ENCODE data around the gene CA10. TPM values are rescaled to one million over a fixed set of nuclear protein-coding genes. Genes with fewer than 3 reads are reported as not detected.

CA10 gene
- total and polyA plus RNA-seq, 4 experiments from 2014 or later = 0.57 TPM; not detected in 3

DNA sequence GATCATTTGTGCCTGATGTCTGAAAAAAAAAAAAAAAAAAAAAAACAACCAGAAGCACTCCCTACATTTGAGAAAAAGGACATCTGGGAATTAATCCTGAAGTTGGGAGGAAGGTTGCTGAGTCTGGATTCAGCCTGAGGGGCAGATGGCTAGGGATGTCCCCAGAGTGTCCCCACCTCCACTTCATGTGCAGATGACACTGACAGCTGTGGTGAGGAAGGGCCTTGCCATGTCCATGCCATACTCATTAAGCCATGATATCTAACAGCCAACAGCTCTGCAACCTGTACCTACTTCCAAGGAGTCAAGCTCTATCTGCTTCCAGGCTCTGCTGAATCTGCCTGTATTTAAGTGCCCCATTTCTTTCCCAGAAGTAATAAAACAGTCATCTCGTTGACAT, 356.0 kb downstream of the CA10 start:
- H3K27me3 ChIP-seq (ENCODE audit: insufficient read depth, low read length) = no peaks in the 10 kb centered on the region
- H3K4me3 ChIP-seq (ENCODE audit: low read length in 2 of 2) = no peak overlapping the region
- Mint-ChIP-seq H3K27ac (no peak overlapping the region), H3K9me3 (peaks cover 0 to 5% (median 0%) of the 10 kb centered on the region in 8 donors), H3K36me3 (no peaks in the 10 kb centered on the region), H3K4me3 (no peak overlapping the region), H3K4me1 (peaks cover 0 to 2% (median 0%) of the 10 kb centered on the region in 4 donors), H3K27me3 (peaks cover 3 to 16% of the 10 kb centered on the region in 2 donors)
- no peaks in the 10 kb centered on the region for H3K36me3 ChIP-seq (ENCODE audit: insufficient read depth, low read length)
- no peak overlapping the region for H3K27ac ChIP-seq (ENCODE audit: low read depth, low read length)
- ChIA-PET CTCF (ENCODE audit: partially characterized antibody) (interaction anchor here (0.6 kb wide), 1 partner anchor 485 kb away, joined by 4 read pairs; no protein-coding TSS in a partner anchor), POLR2A (ENCODE audit: partially characterized antibody) (no interaction called here)
- no peak for DNase-seq
- no peaks in the 10 kb centered on the region for H3K9me3 ChIP-seq (ENCODE audit: control insufficient read depth in 1 of 2, low read length in 2 of 2)
- intact Hi-C loops (cut with micrococcal nuclease) = no loop called here
- H3K4me1 ChIP-seq (ENCODE audit: insufficient read depth, low read length) = no peaks in the 10 kb centered on the region

DNA sequence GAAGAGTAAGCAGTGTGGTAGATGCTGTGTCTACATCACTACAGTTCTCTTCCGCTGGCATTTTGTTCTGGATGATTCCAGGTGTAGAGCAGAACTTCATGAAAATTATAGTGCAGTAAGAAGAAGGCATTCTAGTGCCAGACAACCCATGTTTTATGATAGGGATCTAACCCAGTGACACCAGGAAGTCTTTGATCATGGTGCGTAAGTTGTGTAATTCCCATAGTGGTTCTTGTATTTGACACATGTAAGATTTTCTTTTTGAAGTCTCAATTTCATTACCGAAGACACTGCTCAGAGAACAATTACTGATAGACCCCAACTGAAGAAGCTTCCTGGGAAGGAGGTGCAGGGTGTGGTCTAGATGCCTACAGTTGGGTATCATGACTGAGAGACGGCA, 356.9 kb downstream of the CA10 start:
- H3K36me3 ChIP-seq (ENCODE audit: insufficient read depth, low read length) = no peaks in the 10 kb centered on the region
- no peak overlapping the region for H3K27ac ChIP-seq (ENCODE audit: low read depth, low read length)
- peaks cover 0 to 2% (median 0%) of the 10 kb centered on the region in 4 donors for H3K4me1 Mint-ChIP-seq
- H3K4me3 ChIP-seq (ENCODE audit: low read length in 2 of 2) = no peak overlapping the region
- ChIA-PET CTCF (ENCODE audit: partially characterized antibody) (no interaction called here), POLR2A (ENCODE audit: partially characterized antibody) (no interaction called here)
- no peak overlapping the region for H3K4me3 Mint-ChIP-seq
- peaks cover 0 to 3% (median 0%) of the 10 kb centered on the region in 8 donors for H3K9me3 Mint-ChIP-seq
- intact Hi-C loops (cut with micrococcal nuclease) = no loop called here
- H3K9me3 ChIP-seq (ENCODE audit: control insufficient read depth in 1 of 2, low read length in 2 of 2) = no peaks in the 10 kb centered on the region
- DNase-seq = peak in 1 of 5 donors; percentile 17
- H3K27ac Mint-ChIP-seq = no peak overlapping the region
- H3K27me3 ChIP-seq (ENCODE audit: insufficient read depth, low read length) = no peaks in the 10 kb centered on the region
- H3K4me1 ChIP-seq (ENCODE audit: insufficient read depth, low read length) = no peaks in the 10 kb centered on the region
- peaks cover 1 to 12% of the 10 kb centered on the region in 2 donors for H3K27me3 Mint-ChIP-seq
- no peaks in the 10 kb centered on the region for H3K36me3 Mint-ChIP-seq

DNA sequence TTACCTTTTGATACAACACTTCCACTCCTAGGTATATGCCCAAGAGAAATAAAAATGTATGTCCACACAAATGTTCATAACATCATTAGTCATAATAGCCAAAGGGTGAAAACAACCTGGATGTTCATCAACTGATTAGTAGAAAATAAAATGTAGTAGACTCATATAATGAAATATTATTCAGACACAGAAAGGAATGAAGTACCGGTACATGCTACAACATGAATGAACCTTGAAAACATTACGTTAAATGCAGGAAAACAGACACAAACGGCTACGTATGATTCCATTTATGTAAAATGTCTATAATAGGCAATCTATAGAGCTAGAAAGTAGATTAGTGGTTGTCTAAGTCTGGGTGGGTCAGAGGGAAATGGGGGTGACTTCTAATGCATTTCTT, 358.5 kb downstream of the CA10 start:
- ChIA-PET POLR2A (ENCODE audit: partially characterized antibody) (no interaction called here), CTCF (ENCODE audit: partially characterized antibody) (no interaction called here)
- Mint-ChIP-seq H3K4me3 (no peak overlapping the region), H3K27ac (no peak overlapping the region), H3K36me3 (no peaks in the 10 kb centered on the region), H3K4me1 (peaks cover 0 to 2% (median 0%) of the 10 kb centered on the region in 4 donors), H3K9me3 (peaks cover 0 to 3% (median 0%) of the 10 kb centered on the region in 8 donors), H3K27me3 (peaks cover 1 to 8% of the 10 kb centered on the region in 2 donors)
- Histone ChIP-seq H3K9me3 (ENCODE audit: control insufficient read depth in 1 of 2, low read length in 2 of 2) (no peaks in the 10 kb centered on the region), H3K4me1 (ENCODE audit: insufficient read depth, low read length) (no peaks in the 10 kb centered on the region), H3K27me3 (ENCODE audit: insufficient read depth, low read length) (no peaks in the 10 kb centered on the region), H3K36me3 (ENCODE audit: insufficient read depth, low read length) (no peaks in the 10 kb centered on the region), H3K27ac (ENCODE audit: low read depth, low read length) (no peak overlapping the region), H3K4me3 (ENCODE audit: low read length in 2 of 2) (no peak overlapping the region)
- DNase-seq = no peak
- intact Hi-C loops (cut with micrococcal nuclease) = no loop called here

DNA sequence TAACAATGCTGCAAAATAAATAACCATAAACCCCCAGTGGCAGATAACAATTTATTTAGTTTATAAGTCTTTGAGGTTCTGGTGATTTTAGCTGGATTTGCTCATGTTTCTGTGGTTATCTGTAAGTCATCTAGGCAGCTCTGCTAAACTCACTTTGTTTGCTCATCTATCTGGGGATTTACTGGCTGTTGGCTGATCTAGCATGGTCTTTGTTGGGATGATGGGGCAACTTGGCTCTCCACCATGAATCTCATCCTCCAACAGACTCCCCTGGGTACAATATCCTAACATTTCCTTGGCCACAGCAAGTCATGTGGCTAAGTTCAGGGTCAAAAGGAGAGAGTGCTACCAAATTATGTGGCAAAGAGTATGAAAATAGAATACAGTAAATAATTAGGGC, 359.3 kb downstream of the CA10 start:
- Mint-ChIP-seq H3K36me3 (no peaks in the 10 kb centered on the region), H3K4me3 (no peak overlapping the region), H3K27ac (no peak overlapping the region), H3K4me1 (peaks cover 0 to 2% (median 0%) of the 10 kb centered on the region in 4 donors), H3K27me3 (peaks cover under 1 to 8% of the 10 kb centered on the region in 2 donors), H3K9me3 (peaks cover 0 to 3% (median 0%) of the 10 kb centered on the region in 8 donors)
- H3K9me3 ChIP-seq (ENCODE audit: control insufficient read depth in 1 of 2, low read length in 2 of 2) = no peaks in the 10 kb centered on the region
- intact Hi-C loops (cut with micrococcal nuclease) = no loop called here
- ChIA-PET CTCF (ENCODE audit: partially characterized antibody) (no interaction called here), POLR2A (ENCODE audit: partially characterized antibody) (no interaction called here)
- no peak overlapping the region for H3K4me3 ChIP-seq (ENCODE audit: low read length in 2 of 2)
- no peak overlapping the region for H3K27ac ChIP-seq (ENCODE audit: low read depth, low read length)
- no peaks in the 10 kb centered on the region for H3K36me3 ChIP-seq (ENCODE audit: insufficient read depth, low read length)
- no peaks in the 10 kb centered on the region for H3K4me1 ChIP-seq (ENCODE audit: insufficient read depth, low read length)
- DNase-seq = no peak
- no peaks in the 10 kb centered on the region for H3K27me3 ChIP-seq (ENCODE audit: insufficient read depth, low read length)

DNA sequence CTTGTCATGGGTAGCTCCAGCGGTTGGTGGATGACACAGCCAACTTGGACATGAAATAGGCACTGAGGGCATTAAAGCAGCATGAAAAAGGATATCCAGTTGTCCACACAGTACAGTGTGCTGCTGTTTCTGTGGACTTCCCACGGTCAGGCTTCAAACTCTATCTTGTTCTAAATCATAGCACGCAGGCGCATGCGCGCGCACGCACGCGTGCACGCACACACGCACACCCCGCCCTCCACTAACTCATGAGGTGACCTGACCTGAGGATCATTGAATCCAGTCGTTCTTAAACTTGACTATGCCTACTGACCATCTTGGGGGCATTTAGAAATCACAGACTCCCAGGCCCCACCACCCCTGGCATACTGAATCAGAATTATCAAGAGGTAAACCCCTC, 361.4 kb downstream of the CA10 start:
- H3K27ac Mint-ChIP-seq = no peak overlapping the region
- no peak overlapping the region for H3K4me3 Mint-ChIP-seq

DNA sequence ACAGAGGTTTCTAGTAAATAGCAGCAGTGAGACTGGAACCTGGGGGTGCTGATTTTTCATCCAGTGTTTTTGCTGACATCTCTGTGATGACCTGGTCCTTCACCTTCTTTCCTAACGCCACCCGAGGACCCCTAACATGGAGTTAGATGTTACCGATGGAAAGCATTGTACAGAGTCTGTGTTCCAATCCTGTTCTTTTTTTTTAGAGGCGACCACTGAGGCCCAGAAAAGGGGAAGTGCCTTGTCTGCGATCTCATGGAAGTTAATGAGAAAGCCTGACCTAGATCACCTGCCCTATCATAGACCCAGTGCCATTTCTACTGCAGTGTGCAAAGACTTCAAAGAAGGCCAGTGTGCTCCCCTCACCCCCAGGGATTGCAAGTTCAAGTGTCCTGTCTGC, 362.5 kb downstream of the CA10 start:
- intact Hi-C loops (cut with micrococcal nuclease) = no loop called here
- Histone ChIP-seq H3K4me1 (ENCODE audit: insufficient read depth, low read length) (no peaks in the 10 kb centered on the region), H3K27ac (ENCODE audit: low read depth, low read length) (no peak overlapping the region), H3K36me3 (ENCODE audit: insufficient read depth, low read length) (no peaks in the 10 kb centered on the region), H3K9me3 (ENCODE audit: control insufficient read depth in 1 of 2, low read length in 2 of 2) (no peaks in the 10 kb centered on the region), H3K27me3 (ENCODE audit: insufficient read depth, low read length) (no peaks in the 10 kb centered on the region), H3K4me3 (ENCODE audit: low read length in 2 of 2) (no peak overlapping the region)
- Mint-ChIP-seq H3K9me3 (peaks cover 0 to 3% (median 0%) of the 10 kb centered on the region in 8 donors), H3K27ac (no peak overlapping the region), H3K4me3 (no peak overlapping the region), H3K27me3 (peaks cover 1 to 5% of the 10 kb centered on the region in 2 donors), H3K4me1 (no peaks in the 10 kb centered on the region), H3K36me3 (no peaks in the 10 kb centered on the region)
- DNase-seq = no peak
- ChIA-PET POLR2A (ENCODE audit: partially characterized antibody) (no interaction called here), CTCF (ENCODE audit: partially characterized antibody) (no interaction called here)

More for the DNA sequence above, 361.4 kb downstream of the CA10 start:
- Mint-ChIP-seq H3K27me3 (peaks cover 0 to 5% of the 10 kb centered on the region in 2 donors), H3K4me1 (peaks cover 0 to 2% (median 0%) of the 10 kb centered on the region in 4 donors), H3K9me3 (peaks cover 0 to 3% (median 0%) of the 10 kb centered on the region in 8 donors), H3K36me3 (no peaks in the 10 kb centered on the region)
- Histone ChIP-seq H3K36me3 (ENCODE audit: insufficient read depth, low read length) (no peaks in the 10 kb centered on the region), H3K4me1 (ENCODE audit: insufficient read depth, low read length) (no peaks in the 10 kb centered on the region), H3K27me3 (ENCODE audit: insufficient read depth, low read length) (no peaks in the 10 kb centered on the region), H3K27ac (ENCODE audit: low read depth, low read length) (no peak overlapping the region), H3K4me3 (ENCODE audit: low read length in 2 of 2) (no peak overlapping the region), H3K9me3 (ENCODE audit: control insufficient read depth in 1 of 2, low read length in 2 of 2) (no peaks in the 10 kb centered on the region)
- DNase-seq = no peak
- CTCF ChIA-PET (ENCODE audit: partially characterized antibody) = no interaction called here
- intact Hi-C loops (cut with micrococcal nuclease) = no loop called here
- POLR2A ChIA-PET (ENCODE audit: partially characterized antibody) = no interaction called here

DNA sequence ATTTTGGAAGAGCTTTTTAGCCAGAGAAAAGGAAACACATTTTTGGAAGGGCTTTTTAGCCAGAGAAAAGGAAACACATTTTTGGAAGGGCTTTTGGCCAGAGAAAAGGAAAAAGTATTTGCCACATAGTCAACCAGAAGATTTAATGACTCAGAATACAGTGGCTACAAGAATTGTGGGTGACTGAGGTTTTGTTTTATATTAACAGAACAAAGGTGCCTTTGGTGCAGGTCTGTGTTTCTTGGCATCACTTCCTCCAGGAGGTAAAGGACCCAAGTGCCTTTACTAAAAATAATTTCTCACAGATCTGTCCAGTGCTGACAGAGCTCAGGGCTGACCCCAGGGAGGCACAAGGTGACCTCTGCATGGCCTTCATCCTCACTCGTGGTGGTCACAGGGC, 363.1 kb downstream of the CA10 start:
- Histone ChIP-seq H3K9me3 (ENCODE audit: control insufficient read depth in 1 of 2, low read length in 2 of 2) (no peaks in the 10 kb centered on the region), H3K36me3 (ENCODE audit: insufficient read depth, low read length) (no peaks in the 10 kb centered on the region), H3K4me1 (ENCODE audit: insufficient read depth, low read length) (no peaks in the 10 kb centered on the region), H3K4me3 (ENCODE audit: low read length in 2 of 2) (no peak overlapping the region), H3K27me3 (ENCODE audit: insufficient read depth, low read length) (no peaks in the 10 kb centered on the region), H3K27ac (ENCODE audit: low read depth, low read length) (no peak overlapping the region)
- no peaks in the 10 kb centered on the region for H3K4me1 Mint-ChIP-seq
- intact Hi-C loops (cut with micrococcal nuclease) = no loop called here
- H3K9me3 Mint-ChIP-seq = peaks cover 0 to 3% (median under 1%) of the 10 kb centered on the region in 8 donors
- ChIA-PET POLR2A (ENCODE audit: partially characterized antibody) (no interaction called here), CTCF (ENCODE audit: partially characterized antibody) (no interaction called here)
- H3K27ac Mint-ChIP-seq = no peak overlapping the region
- no peaks in the 10 kb centered on the region for H3K36me3 Mint-ChIP-seq
- peaks cover 1 to 5% of the 10 kb centered on the region in 2 donors for H3K27me3 Mint-ChIP-seq
- no peak overlapping the region for H3K4me3 Mint-ChIP-seq
- DNase-seq = no peak

DNA sequence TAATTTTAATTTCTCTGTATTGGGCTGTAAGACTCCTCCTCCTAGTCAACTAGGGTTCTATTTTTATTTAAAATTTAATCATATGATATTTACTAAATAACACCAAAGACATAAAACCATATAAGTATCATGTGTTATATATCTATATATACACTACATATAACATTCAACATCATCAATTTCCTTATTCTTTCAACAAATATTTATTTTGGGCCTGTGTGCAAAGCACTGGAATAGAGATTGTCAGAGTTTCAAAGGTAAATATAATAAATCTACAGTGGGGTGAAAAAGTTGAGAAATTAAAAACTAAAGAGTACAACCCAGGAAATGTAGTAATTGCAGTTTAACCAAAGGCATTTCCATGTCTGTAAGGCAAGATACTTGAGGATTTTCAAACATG, 364.0 kb downstream of the CA10 start:
- Histone ChIP-seq H3K9me3 (ENCODE audit: control insufficient read depth in 1 of 2, low read length in 2 of 2) (no peaks in the 10 kb centered on the region), H3K4me1 (ENCODE audit: insufficient read depth, low read length) (no peaks in the 10 kb centered on the region), H3K36me3 (ENCODE audit: insufficient read depth, low read length) (no peaks in the 10 kb centered on the region), H3K4me3 (ENCODE audit: low read length in 2 of 2) (no peak overlapping the region), H3K27me3 (ENCODE audit: insufficient read depth, low read length) (no peaks in the 10 kb centered on the region), H3K27ac (ENCODE audit: low read depth, low read length) (no peak overlapping the region)
- intact Hi-C loops (cut with micrococcal nuclease) = no loop called here
- Mint-ChIP-seq H3K4me1 (no peaks in the 10 kb centered on the region), H3K27ac (no peak overlapping the region), H3K27me3 (peaks cover 4 to 6% of the 10 kb centered on the region in 2 donors), H3K4me3 (no peak overlapping the region), H3K36me3 (no peaks in the 10 kb centered on the region), H3K9me3 (peaks cover 0 to 7% (median 2%) of the 10 kb centered on the region in 8 donors)
- DNase-seq = no peak
- CTCF ChIA-PET (ENCODE audit: partially characterized antibody) = no interaction called here
- POLR2A ChIA-PET (ENCODE audit: partially characterized antibody) = no interaction called here
